Urothelium cell line (cell line): ENCODE data around the gene APBA1.
A peak's percentile ranks its signal among the peaks of the same experiment; 100 is the strongest.
"Not testable (repeated sequence)": the region's sequence is repeated elsewhere in the genome, so short reads cannot be mapped to it uniquely, and the experiment has no call there.

Source experiments
- DNase-seq: peaks from one replicate; pipeline ENCODE4 v3.0.0; 2011; ENCODE audit warnings: low spot score, mixed read lengths
- FAIRE-seq: peaks from 2 replicates; lab custom pipeline; 2011; peaks lifted over from hg19 to GRCh38; lab: Jason Lieb, UNC

APBA1 gene

GRCh38 chr9:69454321-69454720 lies 217.8 kb downstream of the APBA1 start:
- FAIRE-seq (no peak), DNase-seq (no peak)

- DNase-seq = no peak
- FAIRE-seq = no peak
These were observed 218.4 kb downstream of the APBA1 start for GRCh38 chr9:69453746-69454145.

- FAIRE-seq (no peak), DNase-seq (no peak)
These were observed 219.9 kb downstream of the APBA1 start for GRCh38 chr9:69452110-69452782.

- DNase-seq (no peak), FAIRE-seq (no peak)
These were observed 225.7 kb downstream of the APBA1 start for GRCh38 chr9:69446496-69446895.

GRCh38 chr9:69445251-69445650 lies 226.9 kb downstream of the APBA1 start:
- DNase-seq (no peak), FAIRE-seq (no peak)

- no peak for DNase-seq
- no peak for FAIRE-seq
These were observed 227.4 kb downstream of the APBA1 start for GRCh38 chr9:69444791-69445190.

GRCh38 chr9:69444021-69444420 lies 228.2 kb downstream of the APBA1 start:
- FAIRE-seq (no peak), DNase-seq (peak; percentile 31)

GRCh38 chr9:69443178-69443577 lies 229.0 kb downstream of the APBA1 start:
- no peak for FAIRE-seq
- no peak for DNase-seq

GRCh38 chr9:69442486-69442885 lies 229.7 kb downstream of the APBA1 start:
- FAIRE-seq = no peak
- no peak for DNase-seq

GRCh38 chr9:69440254-69440955 lies 231.8 kb downstream of the APBA1 start:
- FAIRE-seq, DNase-seq: not testable (repeated sequence)

- not testable (repeated sequence) for FAIRE-seq, DNase-seq
These were observed 232.5 kb downstream of the APBA1 start for GRCh38 chr9:69439654-69440053.

- DNase-seq (no peak), FAIRE-seq (no peak)
These were observed 238.2 kb downstream of the APBA1 start for GRCh38 chr9:69433968-69434367.

- FAIRE-seq (no peak), DNase-seq (no peak)
These were observed 238.8 kb downstream of the APBA1 start for GRCh38 chr9:69433392-69433791.

GRCh38 chr9:69432623-69433022 lies 239.5 kb downstream of the APBA1 start:
- DNase-seq (no peak), FAIRE-seq (no peak)

- FAIRE-seq = peak; percentile 98
These were observed 240.4 kb downstream of the APBA1 start for GRCh38 chr9:69431777-69432176.

GRCh38 chr9:69431203-69431602 lies 241.0 kb downstream of the APBA1 start:
- FAIRE-seq (no peak), DNase-seq (no peak)

More at GRCh38 chr9:69431777-69432176, 240.4 kb downstream of the APBA1 start:
- DNase-seq = no peak

GRCh38 chr9:69430206-69430605 lies 242.0 kb downstream of the APBA1 start:
- no peak for DNase-seq
- no peak for FAIRE-seq

GRCh38 chr9:69429281-69429680 lies 242.9 kb downstream of the APBA1 start:
- DNase-seq (no peak), FAIRE-seq (no peak)

GRCh38 chr9:69428017-69428785 lies 244.0 kb downstream of the APBA1 start:
- FAIRE-seq (peak; percentile 13), DNase-seq (no peak)

GRCh38 chr9:69427286-69427685 lies 244.9 kb downstream of the APBA1 start:
- DNase-seq (no peak), FAIRE-seq (no peak)

GRCh38 chr9:69425136-69425801 lies 246.9 kb downstream of the APBA1 start:
- DNase-seq (no peak), FAIRE-seq (no peak)
